ENCODE data around the gene RPTOR.

- TF ChIP-seq GATA1 (IDR thresholded peaks at IDR 0.05; ENCODE audit: low read depth, low read length) = no peak
- no peak for TF ChIP-seq POLR2A (IDR thresholded peaks at IDR 0.05; ENCODE audit: low read length)
Measured at GRCh38 chr17:80639658-80640057, 95.0 kb downstream of the RPTOR start.

Measured in erythroblast (primary cell).